Measurements from ENCODE around the gene PDIA4.
"Not testable (repeated sequence)": the region's sequence is repeated elsewhere in the genome, so short reads cannot be mapped to it uniquely, and the experiment has no call there.

The PDIA4 gene

GRCh38 chr7:149002604-149003003, 25.7 kb downstream of the PDIA4 start:
- DNase-seq, result no peak

GRCh38 chr7:149001427-149002068, 26.8 kb downstream of the PDIA4 start:
- DNase-seq, result no peak

DNA sequence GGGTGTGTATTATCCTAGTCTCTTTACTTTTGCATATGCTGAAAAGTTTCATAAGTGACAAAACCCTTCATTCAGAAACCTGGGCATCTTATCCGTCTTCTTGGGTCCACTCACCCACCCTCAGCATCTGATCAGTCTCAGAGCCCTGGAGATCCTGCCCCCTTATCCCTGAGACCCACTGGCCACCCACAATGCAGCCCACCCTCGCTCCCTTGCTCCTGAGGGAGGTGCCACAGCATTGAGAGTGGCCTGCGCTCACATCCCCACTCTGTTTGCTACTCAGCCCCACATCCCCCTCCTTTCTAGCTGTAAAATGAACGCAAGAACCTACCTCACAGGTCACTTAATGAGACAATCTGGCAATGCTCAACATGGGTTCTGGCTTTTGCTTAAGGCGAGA, 27.3 kb downstream of the PDIA4 start:
- DNase-seq, result no peak

GRCh38 chr7:148999192-148999591, 29.1 kb downstream of the PDIA4 start:
- DNase-seq, result no peak

- DNase-seq, result no peak
Observed at GRCh38 chr7:148997497-148997896, 30.8 kb downstream of the PDIA4 start.

DNA sequence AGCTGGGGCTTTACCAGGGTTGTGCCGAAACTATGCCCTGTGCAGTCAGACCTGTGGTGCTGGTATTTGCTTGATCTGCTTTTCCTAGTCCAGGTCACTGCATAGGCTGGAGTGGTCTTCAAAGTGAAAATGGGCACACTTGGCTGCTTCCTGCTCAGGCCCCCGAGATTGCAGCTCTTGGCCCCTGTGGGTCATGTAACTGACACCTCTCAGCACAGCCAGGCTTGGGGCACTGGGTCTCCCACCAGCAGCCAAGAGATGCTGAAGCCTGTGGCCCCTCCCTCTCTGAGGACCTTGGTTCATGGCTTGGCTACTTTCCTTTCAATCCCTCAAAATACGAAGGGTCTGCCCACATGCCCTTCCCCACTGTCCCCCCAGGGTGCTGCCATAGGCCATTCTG, 33.7 kb downstream of the PDIA4 start:
- DNase-seq, result no peak

- DNase-seq, result no peak
Observed at GRCh38 chr7:148993193-148993592, 35.1 kb downstream of the PDIA4 start.

DNA sequence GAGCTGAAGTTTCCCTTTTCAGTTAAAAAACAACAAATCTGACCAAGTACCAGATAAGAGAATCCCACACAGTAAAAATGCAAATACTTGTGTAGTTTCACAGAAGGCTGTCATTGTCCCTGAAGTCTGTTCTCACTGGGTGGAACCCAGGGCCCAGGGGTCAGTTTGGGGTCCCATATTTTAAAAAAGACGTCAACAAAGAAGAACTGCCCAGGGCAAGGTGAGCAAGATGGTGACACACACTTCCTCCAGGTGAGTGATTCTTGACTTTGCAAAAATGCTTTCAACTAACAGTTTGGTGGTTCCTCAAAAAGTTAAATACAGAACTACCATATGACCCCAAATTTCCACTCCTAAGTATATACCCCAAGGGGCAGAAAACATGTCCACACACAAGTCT, 36.8 kb downstream of the PDIA4 start:
- no peak for DNase-seq

- peak; percentile 30 for DNase-seq
Observed at GRCh38 chr7:148987751-148988512, 40.4 kb downstream of the PDIA4 start.

DNA sequence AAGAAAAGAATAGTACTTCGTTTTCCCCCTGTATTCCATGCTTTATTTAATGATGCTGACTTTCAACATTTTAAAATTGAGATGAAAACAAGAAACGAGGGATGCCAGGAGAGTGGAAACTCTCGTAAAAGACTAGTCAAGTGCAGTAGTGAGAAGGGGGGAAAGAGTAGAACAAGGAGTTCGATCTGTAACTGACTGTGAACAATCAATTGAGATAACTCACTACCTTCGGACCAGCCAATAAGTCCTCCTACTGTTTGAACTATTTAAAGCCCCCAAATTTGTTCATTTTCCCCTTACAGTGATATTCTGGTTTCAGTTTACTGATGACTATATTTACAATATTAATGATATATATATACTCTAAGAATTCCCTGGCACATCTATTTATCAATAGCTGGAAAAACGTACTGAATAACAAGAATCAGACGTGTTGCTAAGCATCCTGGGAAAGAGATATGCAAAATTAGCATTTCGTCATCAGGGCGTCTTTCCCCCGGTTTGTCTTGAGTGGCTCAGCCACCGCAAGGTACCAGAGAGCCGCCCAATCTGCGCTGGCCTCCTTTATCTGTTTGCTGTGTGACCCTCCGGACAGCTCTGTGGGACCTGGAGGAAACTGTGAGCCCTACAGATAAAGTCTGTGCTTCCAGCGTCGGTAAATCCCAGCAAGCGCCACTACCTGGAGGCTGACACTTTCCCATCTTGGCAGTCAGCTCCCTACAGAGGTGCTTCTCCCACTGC, 41.1 kb downstream of the PDIA4 start:
- DNase-seq, result peak; percentile 90

GRCh38 chr7:148986742-148987009, 41.6 kb downstream of the PDIA4 start:
- no peak for DNase-seq

DNA sequence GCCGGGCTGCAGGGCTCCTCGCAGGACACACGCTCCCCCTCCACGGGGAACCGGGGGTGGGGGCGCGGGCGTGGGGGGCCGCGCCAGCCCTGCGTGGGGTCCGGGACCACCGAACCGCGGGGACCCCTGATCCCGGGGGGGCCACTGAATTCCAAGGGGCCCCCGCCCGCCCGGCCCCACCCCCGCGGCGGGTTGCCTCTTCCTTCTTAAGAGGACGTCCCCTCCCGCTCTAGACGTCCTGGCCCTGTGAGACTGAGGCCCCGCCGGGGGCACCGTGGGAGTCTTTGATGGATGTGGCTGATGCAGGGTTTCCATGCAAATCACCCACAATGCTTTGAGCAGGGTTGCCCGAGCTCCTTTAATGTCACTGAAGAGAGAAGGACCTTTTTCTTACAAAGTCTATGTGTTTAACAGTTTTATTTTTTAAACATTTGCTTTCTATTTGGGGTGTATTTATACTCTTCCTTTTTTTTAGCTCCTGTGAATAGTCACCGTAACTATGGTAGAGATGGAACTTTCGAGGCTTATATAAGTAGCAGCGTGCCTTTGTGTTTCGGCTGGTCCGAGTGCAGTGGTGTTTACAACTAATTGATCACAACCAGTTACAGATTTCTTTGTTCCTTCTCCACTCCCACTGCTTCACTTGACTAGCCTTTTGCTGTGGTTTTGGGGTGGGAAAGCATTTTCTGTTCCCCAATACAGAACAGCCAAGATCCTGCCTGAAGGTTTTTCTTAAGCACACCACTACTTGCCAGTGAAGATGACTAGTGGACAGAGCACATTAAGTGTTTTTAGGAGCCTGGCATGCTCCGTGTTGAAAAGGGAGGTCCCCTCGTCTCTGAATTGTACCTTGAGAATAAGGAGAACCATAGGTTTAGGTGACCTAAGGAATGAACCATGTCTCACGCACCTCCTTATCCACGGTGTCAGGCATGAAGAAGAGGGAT, 44.8 kb downstream of the PDIA4 start:
- peak; percentile 89 for DNase-seq

DNA sequence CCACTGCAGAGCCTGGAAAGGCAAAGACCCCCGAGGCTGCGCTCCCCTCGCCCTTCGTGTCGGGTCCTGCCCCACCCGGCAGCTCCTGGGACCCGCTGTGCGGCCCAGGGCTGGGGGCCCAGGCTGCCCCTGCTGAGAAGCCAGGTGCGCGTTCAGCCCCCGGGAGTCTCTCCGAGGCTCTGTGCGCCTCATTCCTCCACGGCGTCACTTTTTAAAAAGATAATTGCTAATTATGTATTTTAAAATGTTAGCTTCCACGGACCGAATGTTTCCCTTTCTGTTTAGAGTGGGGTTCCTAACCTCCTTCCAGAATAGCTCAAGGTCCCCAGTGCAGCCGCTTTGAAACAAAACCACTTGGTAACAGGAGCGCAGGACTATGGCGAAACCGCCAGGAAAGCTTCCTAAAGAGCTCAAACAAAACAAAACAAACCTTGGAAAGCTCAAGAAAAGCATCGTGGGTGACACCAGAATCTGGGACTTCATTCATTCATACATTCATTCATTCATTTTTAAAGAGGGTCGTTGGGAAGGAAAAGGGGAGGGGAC, 45.6 kb downstream of the PDIA4 start:
- DNase-seq, result peak; percentile 34

GRCh38 chr7:148979827-148980226, 48.5 kb downstream of the PDIA4 start:
- DNase-seq, result no peak

- not testable (repeated sequence) for DNase-seq
Observed at GRCh38 chr7:148979072-148979471, 49.2 kb downstream of the PDIA4 start.

- DNase-seq, result no peak
Observed at GRCh38 chr7:148978091-148978490, 50.2 kb downstream of the PDIA4 start.

- no peak for DNase-seq
Observed at GRCh38 chr7:148975896-148976295, 52.4 kb downstream of the PDIA4 start.

- no peak for DNase-seq
Observed at GRCh38 chr7:148973256-148973655, 55.0 kb downstream of the PDIA4 start.

GRCh38 chr7:148972375-148972774, 55.9 kb downstream of the PDIA4 start:
- DNase-seq, result no peak

DNA sequence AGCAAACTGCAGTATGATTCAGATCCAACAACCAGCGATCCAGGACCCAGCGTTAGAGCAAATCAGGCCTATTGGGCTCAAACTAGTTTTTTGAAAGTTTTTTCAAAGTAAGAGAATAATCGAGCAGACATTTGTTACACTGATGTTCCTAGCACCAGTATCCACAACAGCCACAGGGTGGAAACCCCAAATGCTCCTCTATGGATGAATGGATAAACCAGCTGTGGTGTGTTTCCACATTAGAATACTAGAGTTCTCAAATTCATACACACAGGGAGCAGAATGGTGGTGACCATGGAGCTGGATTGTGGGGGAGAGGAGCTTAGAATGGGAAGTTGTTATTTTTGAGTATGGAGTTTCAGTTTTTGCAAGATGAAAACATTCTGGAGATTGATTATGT, 60.7 kb downstream of the PDIA4 start:
- no peak for DNase-seq

GRCh38 chr7:148967032-148967372, 61.3 kb downstream of the PDIA4 start:
- no peak for DNase-seq

DNA sequence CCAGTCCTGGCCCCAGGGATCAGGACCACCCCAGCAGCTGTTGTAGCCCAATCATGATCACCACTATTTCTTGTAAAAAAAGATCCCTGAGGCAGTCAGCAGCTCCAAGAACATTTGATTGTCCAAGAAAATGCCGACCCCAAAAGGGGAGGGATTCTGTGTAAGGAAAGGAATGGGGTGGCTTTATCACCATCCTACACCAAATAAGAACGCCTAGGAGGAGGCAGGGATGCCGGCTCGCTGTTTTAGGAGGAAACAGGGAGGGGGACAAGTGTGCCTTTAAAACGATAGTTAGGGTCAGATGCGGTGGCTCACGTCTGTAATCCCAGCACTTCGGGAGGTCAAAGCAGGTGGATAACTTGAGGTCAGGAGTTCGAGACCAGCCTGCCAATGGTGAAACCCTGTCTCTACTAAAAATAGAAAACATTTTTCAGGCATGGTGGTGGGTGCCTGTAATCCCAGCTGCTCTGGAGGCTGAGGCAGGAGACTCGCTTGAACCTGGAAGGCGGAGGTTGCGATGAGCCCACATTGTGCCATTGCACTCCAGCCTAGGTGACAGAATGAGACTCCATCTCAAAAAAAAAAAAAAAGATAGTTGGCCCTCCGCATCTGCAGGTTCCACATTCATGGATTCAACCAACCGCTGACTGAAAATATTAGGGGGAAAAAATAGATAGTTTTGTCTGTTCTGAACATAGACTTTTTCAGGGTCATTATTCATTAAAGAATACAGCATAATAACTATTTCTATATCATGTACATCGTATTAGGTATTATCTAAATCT, 63.6 kb downstream of the PDIA4 start:
- no peak for DNase-seq
